Brain microvascular endothelial cell (primary cell): ENCODE results near the gene ZC3H4.

Experiments
- DNase-seq: peaks from one replicate; pipeline ENCODE4 v3.0.0-alpha.2; 2020
- H3K27ac ChIP-seq: fragments of 250-450 bp; sonication (Bioruptor Pico); 2 replicates; pipeline ENCODE4 v1.5.1; 2020; ENCODE audit warnings: mild to moderate bottlenecking, moderate library complexity
- H3K27me3 ChIP-seq: fragments of 250-450 bp; sonication (Bioruptor Pico); replicated peaks from 2 replicates; pipeline ENCODE4 v1.5.1; 2020; ENCODE audit warnings: mild to moderate bottlenecking
- H3K36me3 ChIP-seq: fragments of 250-450 bp; sonication (Bioruptor Pico); replicated peaks from 2 replicates; pipeline ENCODE4 v1.5.1; 2020; ENCODE audit warnings: mild to moderate bottlenecking
- H3K4me3 ChIP-seq: 2 replicates; pipeline ENCODE4 v1.5.1; 2011; ENCODE audit warnings: low read depth, mild to moderate bottlenecking, control low read depth, low read length, moderate library complexity
- in situ Hi-C: cut with HindIII; loops from 2 replicates; pipeline ENCODE4 v1.10.0; 2017; ENCODE audit warnings: low sequenced_read_pairs, low pct_ligation_motif_present
- TF ChIP-seq, protein P1 (sequence below): IDR thresholded peaks from 2 replicates; pipeline ENCODE4 v1.5.1; 2011; ENCODE audit warnings: low read depth, mild to moderate bottlenecking, moderate library complexity, low read length, control low read depth, inconsistent platforms; ENCODE audit errors: missing control alignments

The ZC3H4 gene

DNA sequence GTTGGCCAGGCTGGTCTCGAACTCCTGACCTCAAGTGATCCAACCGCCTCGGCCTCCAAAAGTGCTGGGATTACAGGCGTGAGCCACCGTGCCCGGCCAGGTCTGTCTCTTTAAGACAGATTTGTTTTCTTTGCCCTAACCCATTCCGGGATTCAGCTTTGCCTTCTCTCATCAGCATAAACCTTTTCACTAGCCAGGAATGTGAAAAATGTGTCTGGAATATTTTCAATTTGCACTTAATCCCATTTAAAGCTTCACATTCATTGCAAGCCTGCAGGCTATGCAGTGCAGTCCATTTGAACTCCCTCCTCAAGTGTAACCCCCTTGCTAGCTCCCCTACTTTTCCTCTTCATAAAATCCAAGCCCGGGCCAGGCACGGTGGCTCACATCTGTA lies 64.3 kb downstream of the ZC3H4 start:
- TF ChIP-seq, protein P1, sequence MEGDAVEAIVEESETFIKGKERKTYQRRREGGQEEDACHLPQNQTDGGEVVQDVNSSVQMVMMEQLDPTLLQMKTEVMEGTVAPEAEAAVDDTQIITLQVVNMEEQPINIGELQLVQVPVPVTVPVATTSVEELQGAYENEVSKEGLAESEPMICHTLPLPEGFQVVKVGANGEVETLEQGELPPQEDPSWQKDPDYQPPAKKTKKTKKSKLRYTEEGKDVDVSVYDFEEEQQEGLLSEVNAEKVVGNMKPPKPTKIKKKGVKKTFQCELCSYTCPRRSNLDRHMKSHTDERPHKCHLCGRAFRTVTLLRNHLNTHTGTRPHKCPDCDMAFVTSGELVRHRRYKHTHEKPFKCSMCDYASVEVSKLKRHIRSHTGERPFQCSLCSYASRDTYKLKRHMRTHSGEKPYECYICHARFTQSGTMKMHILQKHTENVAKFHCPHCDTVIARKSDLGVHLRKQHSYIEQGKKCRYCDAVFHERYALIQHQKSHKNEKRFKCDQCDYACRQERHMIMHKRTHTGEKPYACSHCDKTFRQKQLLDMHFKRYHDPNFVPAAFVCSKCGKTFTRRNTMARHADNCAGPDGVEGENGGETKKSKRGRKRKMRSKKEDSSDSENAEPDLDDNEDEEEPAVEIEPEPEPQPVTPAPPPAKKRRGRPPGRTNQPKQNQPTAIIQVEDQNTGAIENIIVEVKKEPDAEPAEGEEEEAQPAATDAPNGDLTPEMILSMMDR, result no peak
- in situ Hi-C loops, result no loop called here
- DNase-seq, result peak; percentile 11
- Histone ChIP-seq H3K27ac (no peak overlapping the region), H3K27me3 (no peaks in the 10 kb centered on the region), H3K36me3 (no peaks in the 10 kb centered on the region), H3K4me3 (no peak overlapping the region)

GRCh38 chr19:47047763-47048405 lies 65.7 kb downstream of the ZC3H4 start:
- no peaks in the 10 kb centered on the region for H3K27me3 ChIP-seq
- no peaks in the 10 kb centered on the region for H3K36me3 ChIP-seq
- TF ChIP-seq, protein P1, result no peak
- peak overlapping the region; percentile 24 for H3K27ac ChIP-seq
- peak; percentile 92 for DNase-seq
- H3K4me3 ChIP-seq, result peak overlapping the region; percentile 71
- in situ Hi-C loops, result no loop called here

GRCh38 chr19:47047272-47047762 lies 66.3 kb downstream of the ZC3H4 start:
- H3K27me3 ChIP-seq, result no peaks in the 10 kb centered on the region
- TF ChIP-seq, protein P1, result no peak
- no peaks in the 10 kb centered on the region for H3K36me3 ChIP-seq
- peak overlapping the region; percentile 24 for H3K27ac ChIP-seq
- in situ Hi-C loops, result no loop called here
- no peak for DNase-seq
- H3K4me3 ChIP-seq, result peak overlapping the region; percentile 71

DNA sequence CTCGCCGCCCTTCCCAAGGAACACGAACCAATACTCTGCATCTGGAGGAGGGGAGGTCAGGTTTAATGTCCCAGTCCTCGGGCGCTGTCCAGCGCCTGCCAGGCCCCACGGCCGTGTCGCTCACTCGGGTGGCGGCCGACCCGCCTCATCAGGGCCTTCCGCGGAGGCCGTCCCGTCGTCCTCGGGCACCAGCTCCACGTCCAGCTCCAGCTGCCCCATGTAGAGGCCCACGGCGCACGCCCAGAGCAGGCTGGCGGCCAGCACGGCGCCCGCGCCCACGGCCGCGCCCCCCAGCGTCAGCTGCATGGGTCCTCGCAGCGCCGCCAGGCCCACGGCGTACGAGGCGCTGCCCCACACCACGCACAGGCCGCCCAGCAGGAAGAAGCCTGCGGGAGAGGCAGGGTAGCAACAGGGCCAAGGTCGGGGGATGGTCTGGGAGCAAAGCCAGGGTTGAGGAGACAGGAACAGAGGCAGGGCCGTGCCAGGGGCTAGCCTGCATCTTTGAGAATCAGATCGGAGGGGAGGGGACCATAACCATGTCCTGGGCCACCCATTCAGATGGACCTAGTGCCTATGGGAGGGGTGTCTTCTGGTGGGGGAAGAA lies 67.6 kb downstream of the ZC3H4 start:
- no peak overlapping the region for H3K4me3 ChIP-seq
- DNase-seq, result no peak
- H3K36me3 ChIP-seq, result no peaks in the 10 kb centered on the region
- in situ Hi-C loops, result no loop called here
- H3K27ac ChIP-seq, result no peak overlapping the region
- TF ChIP-seq, protein P1, result no peak
- no peaks in the 10 kb centered on the region for H3K27me3 ChIP-seq

GRCh38 chr19:47044946-47045866 lies 68.4 kb downstream of the ZC3H4 start:
- TF ChIP-seq, protein P1, result no peak

More at GRCh38 chr19:47044946-47045866, 68.4 kb downstream of the ZC3H4 start:
- no peaks in the 10 kb centered on the region for H3K36me3 ChIP-seq
- no peak overlapping the region for H3K27ac ChIP-seq
- no peak overlapping the region for H3K4me3 ChIP-seq
- in situ Hi-C loops, result no loop called here
- H3K27me3 ChIP-seq, result no peaks in the 10 kb centered on the region
- no peak for DNase-seq
